Panc1 (cell line): ENCODE measurements around the gene ZNF486. TPM values are rescaled to one million over a fixed set of nuclear protein-coding genes. Genes with fewer than 3 reads are reported as not detected.

ENCODE experiments used
- ATAC-seq: fragments of 200-7000 bp; cut with Tn5 transposase; 2 replicates; pipeline ENCODE4 v1.9.1; 2020; ENCODE audit warnings: mild to moderate bottlenecking, moderate library complexity
- BruUV-seq: library from RNA; stranded (reverse); fragments of 400-500 nt; replicated peaks from 2 replicates; lab custom pipeline; 2021; lab: Mats Ljungman, UMichigan
- CTCF ChIA-PET: fragments of 300-600 bp; sonication (Branson Sonifier 250); formaldehyde crosslinking; loops from one replicate; lab custom pipeline; 2022; ENCODE audit warnings: antibody characterized with exemption; lab: Charles Lee
- POLR2A ChIA-PET: fragments of 300-600 bp; sonication (Branson Sonifier 250); formaldehyde crosslinking; loops from one replicate; lab custom pipeline; 2022; ENCODE audit warnings: antibody characterized with exemption; lab: Charles Lee
- DNase-seq: peaks from one replicate; pipeline ENCODE4 v3.0.0-alpha.2; 2010; ENCODE audit warnings: low read depth, low spot score
- H3K27ac ChIP-seq: 2 replicates; pipeline ENCODE4 v1.5.1; 2011; ENCODE audit warnings: mild to moderate bottlenecking, low read length, inconsistent platforms
- H3K27me3 ChIP-seq: fragments of 200-500 bp; sonication (Bioruptor generic); 2 replicates; pipeline ENCODE4 v1.6.0; 2014; ENCODE audit warnings: low read length, inconsistent platforms; ENCODE audit not compliant: control insufficient read depth, insufficient read depth
- H3K36me3 ChIP-seq: fragments of 200-500 bp; sonication (Bioruptor generic); 2 replicates; pipeline ENCODE4 v1.5.1; 2014; ENCODE audit warnings: inconsistent platforms, mild to moderate bottlenecking, low read length, moderate library complexity; ENCODE audit not compliant: control insufficient read depth, insufficient read depth
- H3K4me1 ChIP-seq: 2 replicates; pipeline ENCODE4 v1.5.1; 2011; ENCODE audit warnings: inconsistent platforms, mild to moderate bottlenecking, low read length, moderate library complexity; ENCODE audit not compliant: control insufficient read depth, insufficient read depth
- H3K4me3 ChIP-seq, 2 experiments: 2 replicates each; pipeline ENCODE4 v1.5.1; 2011 to 2012; ENCODE audit warnings: low read depth in 2 of 2, low read length in 2 of 2, mild to moderate bottlenecking in 2 of 2, inconsistent platforms in 1 of 2, moderate library complexity in 1 of 2
- H3K9me3 ChIP-seq: fragments of 200-500 bp; sonication (Bioruptor generic); 2 replicates; pipeline ENCODE4 v1.5.1; 2014; ENCODE audit warnings: low read depth, mild to moderate bottlenecking, inconsistent platforms, low read length, moderate library complexity; ENCODE audit not compliant: control insufficient read depth, insufficient read depth
- CTCF ChIP-seq: fragments of 450-650 bp; IDR thresholded peaks from 2 replicates; pipeline ENCODE4 v1.5.1; 2017; ENCODE audit warnings: mild to moderate bottlenecking
- POLR2AphosphoS5 ChIP-seq: IDR thresholded peaks from 2 replicates; pipeline ENCODE4 v1.6.1; 2012; ENCODE audit warnings: mild to moderate bottlenecking, low read depth, low read length, moderate library complexity
- REST ChIP-seq, 2 experiments: IDR thresholded peaks; 2 replicates each; pipeline ENCODE4 v1.6.1; 2011 to 2012; ENCODE audit warnings: low read depth in 2 of 2, control low read depth in 1 of 2, low read length in 1 of 2, mild to moderate bottlenecking in 1 of 2, moderate library complexity in 1 of 2; ENCODE audit not compliant: insufficient read depth in 1 of 2
- SIN3A ChIP-seq: IDR thresholded peaks from 2 replicates; pipeline ENCODE4 v1.6.1; 2012; ENCODE audit warnings: low read depth, mild to moderate bottlenecking, low read length, moderate library complexity, borderline replicate concordance; ENCODE audit not compliant: insufficient read depth
- TCF7L2 ChIP-seq: IDR thresholded peaks from 2 replicates; pipeline ENCODE4 v1.6.1; 2011; ENCODE audit warnings: mild to moderate bottlenecking, low read depth, low read length, inconsistent platforms
- in situ Hi-C: cut with HindIII; loops from 2 replicates; pipeline ENCODE4 v1.10.0; 2016; ENCODE audit warnings: low sequenced_read_pairs, low pct_unique_long_range_greater_than_20kb
- intact Hi-C: fragments of 100-400 bp; cut with micrococcal nuclease; formaldehyde crosslinking; loops from one replicate; pipeline ENCODE4 v1.10.0; 2022; ENCODE audit not compliant: unreplicated experiment
- total RNA-seq: library from RNA; stranded (reverse); gene quantifications from one replicate; pipeline ENCODE4 v1.2.1, GENCODE V29; 2021; ENCODE audit not compliant: unreplicated experiment

ZNF486 gene
- total RNA-seq, 1 experiment from 2014 or later = 7.8 TPM

GRCh38 chr19:20153281-20153680, 13.7 kb upstream of the ZNF486 start:
- H3K27me3 ChIP-seq = no peaks in the 10 kb centered on the region
- H3K4me3 ChIP-seq = no peak overlapping the region
- ATAC-seq (no peak), DNase-seq (no peak)
- no peak overlapping the region for H3K27ac ChIP-seq
- H3K36me3 ChIP-seq = no peaks in the 10 kb centered on the region
- no peaks in the 10 kb centered on the region for H3K9me3 ChIP-seq
- H3K4me1 ChIP-seq = no peaks in the 10 kb centered on the region
- ChIA-PET POLR2A (no interaction called here), CTCF (interaction anchor here (0.6 kb wide), 1 partner anchor 15 kb away, joined by 7 read pairs; no protein-coding TSS in a partner anchor)
- in situ Hi-C loops (no loop called here), intact Hi-C loops (no loop called here)
- TF ChIP-seq TCF7L2 (no peak), CTCF (no peak), SIN3A (no peak), REST (IDR thresholded peaks at IDR 0.05; ENCODE audit: insufficient read depth in 1 of 2, low read depth in 2 of 2, low read length in 1 of 2) (no peak), POLR2AphosphoS5 (no peak)
- no TSS peak for BruUV-seq

GRCh38 chr19:20154636-20155035, 12.4 kb upstream of the ZNF486 start:
- intact Hi-C loops = no loop called here
- ATAC-seq = no peak

More at GRCh38 chr19:20154636-20155035, 12.4 kb upstream of the ZNF486 start:
- Histone ChIP-seq H3K36me3 (no peaks in the 10 kb centered on the region), H3K27me3 (no peaks in the 10 kb centered on the region), H3K27ac (no peak overlapping the region), H3K4me1 (no peaks in the 10 kb centered on the region), H3K4me3 (no peak overlapping the region), H3K9me3 (no peaks in the 10 kb centered on the region)
- ChIA-PET POLR2A (no interaction called here), CTCF (no interaction called here)
- no peak for DNase-seq
- TF ChIP-seq POLR2AphosphoS5 = no peak
- no peak for TF ChIP-seq REST (IDR thresholded peaks at IDR 0.05; ENCODE audit: insufficient read depth in 1 of 2, low read depth in 2 of 2, low read length in 1 of 2)
- TF ChIP-seq TCF7L2 = no peak
- TF ChIP-seq CTCF = no peak
- no peak for TF ChIP-seq SIN3A
- BruUV-seq = no TSS peak
- in situ Hi-C loops = no loop called here
